Uterus (tissue), 2 donors: ENCODE results near the gene RNF144A.

Experiments
- CTCF ChIP-seq, 4 experiments: fragments of 200-600 bp in 2 of 4; fragments of 450-650 bp in 2 of 4; sonication (generic) in 2 of 4; IDR thresholded peaks; one replicate each; pipeline ENCODE4 v1.5.1; 2016 to 2019; ENCODE audit warnings: antibody characterized with exemption in 4 of 4, mild to moderate bottlenecking in 2 of 4, moderate library complexity in 1 of 4
- POLR2A ChIP-seq, 2 donors: fragments of 450-650 bp; IDR thresholded peaks; one replicate each; pipeline ENCODE4 v1.6.1; 2016; ENCODE audit warnings: antibody characterized with exemption in 2 of 2, mild to moderate bottlenecking in 1 of 2, moderate library complexity in 1 of 2

GRCh38 chr2:6943971-6944370 is 26.8 kb downstream of the RNF144A start:
- TF ChIP-seq CTCF (IDR thresholded peaks at IDR 0.05): no peak
- no peak for TF ChIP-seq POLR2A (IDR thresholded peaks at IDR 0.05)
